GM18526 (cell line): Measurements from ENCODE around the gene VDR.

Experiments
- POLR2A ChIP-seq: IDR thresholded peaks from 3 replicates; pipeline ENCODE4 v1.6.1; 2011; ENCODE audit not compliant: insufficient read length; ENCODE audit errors: extremely low read depth

VDR gene

DNA sequence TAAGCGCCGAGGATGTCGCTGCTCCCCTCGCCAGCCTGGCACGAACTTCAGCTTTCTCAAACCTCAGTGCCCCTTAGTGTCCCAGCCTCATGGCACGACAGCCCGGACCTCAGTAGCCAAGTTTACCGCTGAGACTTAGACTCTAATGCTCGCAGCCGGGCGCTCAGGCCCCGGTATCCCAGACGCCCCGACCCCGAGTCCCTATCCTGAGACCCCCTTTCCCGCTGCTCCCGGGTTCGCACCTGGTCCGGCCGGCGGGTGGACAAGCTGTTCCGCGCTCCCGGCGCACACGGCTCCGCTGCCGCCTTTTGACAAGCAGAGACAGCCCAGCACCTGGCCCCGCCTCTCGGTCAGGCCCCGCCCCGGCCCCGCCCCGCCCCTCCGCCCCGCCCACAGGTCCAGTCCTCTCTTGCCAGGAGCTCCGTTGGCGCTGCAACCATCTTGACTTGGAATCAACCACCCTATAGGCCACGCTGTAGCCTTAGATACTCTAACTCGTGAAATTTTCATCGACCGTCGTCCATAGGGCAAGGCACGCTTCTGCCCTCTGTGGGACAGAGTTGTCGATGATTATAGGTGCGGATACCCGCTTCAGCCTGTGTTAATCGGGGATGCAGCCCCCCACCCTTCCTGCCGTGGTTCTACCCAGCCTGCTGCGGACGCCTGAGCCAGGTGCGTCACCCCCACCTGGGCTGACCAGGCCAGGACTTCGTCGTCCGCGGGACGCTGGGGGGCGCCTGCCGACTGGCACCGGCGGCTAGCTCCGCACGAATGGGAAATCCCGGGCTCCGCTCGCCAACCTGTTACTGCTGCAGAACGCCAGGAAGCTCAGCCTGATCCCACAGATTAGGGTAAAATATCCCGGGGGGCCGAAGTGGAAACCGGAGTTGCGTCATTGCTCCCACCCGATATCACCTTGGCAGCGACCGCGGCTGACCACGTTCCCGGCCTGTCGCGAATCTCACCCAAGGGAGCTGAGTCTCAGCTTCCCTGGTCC is at the start of gene VDR:
VDR (minus strand) TSS at position 282 of the 997 bp plus-strand sequence. CDS start 25,881 bp downstream, outside the sequence.
- TF ChIP-seq POLR2A, result peak; percentile 38

DNA sequence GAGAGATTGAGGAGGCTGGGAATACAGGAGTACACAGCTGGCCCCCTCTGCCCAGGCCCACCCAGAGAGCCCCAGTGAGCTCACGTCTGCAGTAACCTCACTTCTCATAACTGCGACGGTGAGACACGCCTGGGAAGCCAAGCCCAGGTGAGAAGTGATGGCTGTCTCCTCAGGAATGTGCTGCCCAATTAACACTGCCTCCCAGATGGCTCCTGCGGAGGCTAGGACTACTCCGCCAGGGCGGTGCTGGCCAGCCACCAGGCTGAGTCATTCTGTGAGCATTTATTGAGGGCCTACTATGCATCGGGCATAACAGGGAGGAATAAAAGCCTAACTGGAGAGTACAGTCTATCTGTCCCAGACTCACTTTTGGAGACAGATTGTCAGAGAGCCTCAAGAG is 49.3 kb upstream of the VDR start:
- no peak for TF ChIP-seq POLR2A

DNA sequence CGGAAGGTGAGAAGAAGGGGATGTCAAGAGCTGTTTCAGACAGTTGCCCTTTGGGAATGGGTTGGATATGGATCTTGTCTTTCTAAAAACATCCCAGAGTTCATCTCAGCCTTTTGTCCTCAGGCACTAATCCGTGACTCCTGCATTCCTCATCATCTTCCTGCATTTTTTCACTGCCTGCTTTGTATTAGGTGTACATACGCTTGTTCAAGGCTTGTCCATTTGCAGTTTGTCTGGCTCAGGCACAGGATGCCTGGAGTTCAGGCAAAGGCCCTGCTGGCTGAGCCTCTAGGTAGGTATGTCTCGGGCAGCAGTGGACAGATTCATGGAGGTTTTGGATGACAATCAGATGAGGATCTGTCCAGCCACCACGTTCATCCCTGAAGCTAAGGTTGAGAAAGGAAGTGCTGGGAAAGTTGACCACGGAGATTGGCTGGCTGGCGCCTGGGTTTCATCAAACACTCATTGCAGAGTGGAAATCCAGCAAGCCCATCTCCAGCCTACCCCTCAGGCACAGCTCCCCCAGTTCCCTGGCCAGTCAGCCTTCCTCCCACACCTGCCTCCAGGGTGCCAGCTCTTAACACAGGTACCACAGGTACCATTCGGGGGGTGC is 46.2 kb upstream of the VDR start:
- no peak for TF ChIP-seq POLR2A

DNA sequence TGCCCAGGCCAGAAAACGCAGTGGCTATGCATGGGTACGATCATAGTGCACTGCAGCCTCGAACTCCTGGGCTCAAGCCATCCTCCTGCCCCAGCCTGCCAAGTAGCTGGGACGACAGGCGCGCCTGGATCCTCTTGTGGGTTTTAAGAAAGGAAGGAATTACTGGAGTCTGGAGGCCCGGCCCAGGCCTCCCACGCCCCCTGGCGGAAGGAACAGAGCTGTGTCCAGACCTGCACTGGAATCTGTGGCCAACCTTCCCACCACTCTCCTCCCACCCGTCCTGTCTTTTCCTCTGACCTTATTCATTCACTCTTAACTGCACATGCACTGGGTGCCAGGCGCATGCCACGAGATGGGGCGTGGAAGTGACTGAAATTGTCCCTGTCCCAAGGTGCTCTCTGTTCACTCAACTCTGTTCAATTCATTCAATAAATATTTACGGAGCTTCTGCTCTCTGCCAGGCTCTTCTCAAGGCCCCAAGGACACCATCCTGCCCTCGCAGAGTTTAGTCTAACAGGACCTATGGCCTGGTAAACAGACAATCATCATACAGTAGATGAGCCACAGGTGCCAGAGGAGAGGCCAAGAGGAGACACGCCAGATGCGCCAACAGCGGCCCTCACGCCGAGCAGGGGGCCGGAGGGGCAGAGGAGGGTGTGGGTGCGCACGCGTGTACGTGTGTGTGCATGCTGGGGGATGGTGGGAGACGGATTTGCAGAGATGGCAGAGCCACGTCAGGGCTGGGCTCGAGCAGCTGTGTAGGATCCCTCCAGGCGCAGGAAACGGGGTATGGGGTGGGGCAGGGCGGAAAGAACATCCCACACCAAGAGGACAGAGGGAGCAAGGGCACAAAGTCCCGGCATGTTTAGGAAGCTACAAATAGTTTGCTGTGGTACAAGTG is 44.9 kb upstream of the VDR start:
- no peak for TF ChIP-seq POLR2A

DNA sequence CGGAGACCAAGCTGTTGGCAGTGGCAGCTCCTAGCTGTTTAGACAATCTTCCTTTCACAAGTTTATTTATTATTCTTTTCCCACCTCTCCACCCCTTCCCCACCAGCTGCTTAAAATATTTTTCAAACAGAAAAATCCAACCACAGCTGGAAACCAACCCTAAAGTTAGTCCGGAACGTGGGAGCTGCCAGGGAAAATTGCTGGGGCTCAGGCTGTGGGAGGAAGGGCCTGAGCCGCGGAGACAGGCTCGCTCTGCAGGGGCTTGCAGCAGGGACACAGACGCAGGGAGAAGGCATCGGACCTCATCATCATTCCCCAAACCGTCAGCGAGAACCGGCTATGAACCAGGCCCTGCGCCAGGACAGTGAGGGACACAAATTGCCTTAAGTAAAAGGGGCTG is 42.5 kb upstream of the VDR start:
- no peak for TF ChIP-seq POLR2A

DNA sequence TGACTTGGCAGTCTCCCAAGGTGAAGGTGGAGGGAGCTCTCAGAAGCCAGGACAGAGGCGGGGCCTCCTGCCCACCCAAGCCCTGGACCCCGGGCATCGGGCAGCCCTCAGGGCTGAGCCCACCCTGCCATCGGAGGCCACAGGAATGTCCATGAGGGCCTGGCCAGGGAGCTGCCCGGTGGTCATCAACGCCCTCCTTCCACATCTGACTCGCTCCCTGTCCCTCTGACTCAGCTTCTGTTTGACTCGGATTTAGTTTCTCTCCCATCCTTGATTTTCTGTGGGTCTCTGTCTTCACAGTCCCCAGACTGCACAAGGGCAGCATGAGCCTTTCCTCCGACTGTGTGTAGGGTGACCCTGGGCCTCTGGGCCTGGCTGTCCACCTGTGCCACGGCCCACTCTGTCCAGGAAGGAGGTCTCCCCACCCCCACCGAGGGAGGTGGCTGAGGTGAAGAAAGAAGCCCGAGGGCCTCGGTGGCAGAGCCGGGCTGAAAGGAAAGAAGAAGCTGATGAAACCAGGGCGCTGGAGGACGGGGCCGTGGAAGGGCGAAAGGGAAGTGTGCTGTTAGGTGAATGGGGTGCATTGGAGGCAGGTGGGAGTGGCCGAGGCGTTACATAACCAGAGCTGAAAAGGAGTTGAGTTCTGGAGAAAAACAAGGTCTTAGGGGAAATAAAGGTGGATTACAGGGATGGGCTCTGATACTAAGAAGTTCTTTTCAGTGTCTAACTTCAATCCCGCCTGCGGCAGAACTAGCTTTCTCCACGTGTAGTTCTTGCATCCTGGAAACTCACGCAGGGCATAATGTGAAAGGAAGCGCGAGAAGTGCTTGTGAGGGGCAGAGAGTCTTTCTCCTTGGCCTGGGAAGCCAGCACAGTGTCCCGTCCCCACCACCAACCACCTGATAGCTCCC is 41.9 kb upstream of the VDR start:
- TF ChIP-seq POLR2A, result no peak

DNA sequence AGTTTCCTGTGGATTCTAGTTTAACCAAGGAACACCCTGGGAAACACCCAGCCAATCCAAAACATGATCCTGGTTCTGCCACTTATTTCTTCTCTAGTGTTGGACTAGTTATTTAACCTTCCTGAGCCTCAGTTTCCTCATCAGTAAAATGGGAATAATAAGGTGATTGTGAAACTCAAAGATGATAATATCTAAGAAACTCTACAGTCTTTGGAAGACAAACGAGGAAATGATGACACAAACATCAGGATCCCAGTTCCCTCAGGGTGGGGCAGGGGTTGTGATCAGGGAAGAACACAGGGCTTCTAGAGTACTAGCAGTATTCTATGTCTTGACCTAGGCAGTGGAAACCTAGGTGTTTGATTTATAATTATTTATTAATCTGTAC is 40.5 kb upstream of the VDR start:
- TF ChIP-seq POLR2A, result no peak

DNA sequence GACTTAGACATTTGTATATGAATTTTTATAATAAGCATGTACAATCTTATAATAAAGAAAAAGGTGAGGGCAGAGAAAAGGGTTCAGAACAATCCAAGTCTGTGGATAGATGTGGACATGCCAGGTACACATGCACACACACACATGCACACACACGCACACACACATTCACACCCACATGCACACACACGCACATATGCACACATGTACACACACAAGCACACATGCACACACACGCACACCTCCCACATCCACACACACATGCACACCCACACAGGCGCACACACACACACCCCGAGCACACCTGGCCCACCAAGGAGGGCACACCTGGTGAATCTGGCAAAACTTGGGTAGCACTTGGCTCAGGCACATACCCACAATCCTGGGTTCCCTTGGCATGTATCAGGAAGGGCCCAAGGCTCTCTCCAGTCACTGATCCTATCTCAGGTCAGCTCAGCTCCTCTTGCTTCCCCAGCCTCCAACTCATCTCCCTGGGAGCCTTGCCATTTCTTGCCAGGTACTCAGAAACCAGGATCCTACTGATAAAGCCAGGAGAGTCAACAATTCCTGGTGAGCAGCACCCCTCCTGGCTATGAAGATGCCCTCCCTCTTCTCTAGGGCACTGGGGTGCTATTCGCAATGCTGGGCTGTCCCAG is 40.0 kb upstream of the VDR start:
- TF ChIP-seq POLR2A, result no peak

DNA sequence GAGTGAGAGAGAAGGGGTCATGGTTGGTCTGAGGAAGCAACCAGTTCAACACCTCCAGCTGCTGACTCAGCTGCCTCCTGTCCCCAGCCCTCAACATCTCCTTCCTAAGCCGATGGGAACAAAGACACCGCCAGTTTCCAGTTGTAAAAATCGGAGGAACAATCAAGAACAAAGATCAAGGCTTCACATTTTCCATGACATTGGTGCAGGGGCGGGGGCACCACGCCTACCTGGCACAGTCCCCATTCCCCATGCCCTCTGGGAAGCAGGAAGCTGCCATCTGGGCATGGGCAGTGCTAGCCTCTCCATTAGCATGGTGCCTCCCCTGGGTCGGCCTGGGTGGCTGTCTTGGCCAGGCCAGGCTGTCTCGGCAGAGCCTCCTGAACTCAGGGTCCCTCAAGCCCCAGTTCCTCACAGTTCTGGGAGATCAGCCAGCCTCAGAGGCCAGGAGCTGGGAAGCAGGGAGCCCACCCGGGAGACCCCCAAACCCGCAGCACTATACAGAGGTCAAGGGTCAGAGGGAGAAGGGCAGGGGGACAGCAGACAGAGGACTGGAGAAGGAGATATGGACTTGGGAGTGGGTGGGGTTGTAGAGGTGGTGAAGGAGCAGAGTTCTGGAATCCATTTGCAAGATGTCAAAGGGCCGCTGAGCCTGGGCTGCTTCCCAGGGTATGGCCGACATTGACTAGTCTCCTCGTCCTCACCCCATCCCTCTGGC is 39.0 kb upstream of the VDR start:
- no peak for TF ChIP-seq POLR2A

DNA sequence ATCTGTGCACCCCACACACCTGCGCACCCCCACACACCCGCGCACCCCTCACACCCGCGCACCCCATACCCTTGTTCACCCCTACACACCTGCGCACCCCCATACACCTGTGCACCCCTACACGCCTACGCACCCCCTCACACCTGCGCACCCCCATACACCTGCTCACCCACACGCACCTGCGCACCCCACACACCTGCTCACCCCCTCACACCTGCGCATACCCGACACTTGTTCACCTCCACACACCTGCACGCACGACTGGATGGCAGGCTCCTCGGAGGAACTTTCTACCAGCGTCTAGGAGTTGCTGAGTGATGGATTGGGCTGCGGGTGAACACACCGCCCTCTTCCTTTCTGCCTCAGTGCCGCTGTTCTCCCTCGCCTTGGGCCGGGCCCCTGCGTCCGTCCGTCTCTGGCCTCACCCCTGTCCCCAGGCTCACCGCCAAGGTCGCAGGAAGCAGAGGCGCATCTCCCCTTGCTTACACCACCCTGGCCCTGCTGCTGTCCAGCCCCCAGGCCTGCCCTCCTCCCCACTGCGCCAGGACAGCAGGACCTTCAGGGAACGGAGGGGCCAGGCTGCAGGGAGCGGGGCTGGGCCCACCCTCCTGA is 37.9 kb upstream of the VDR start:
- no peak for TF ChIP-seq POLR2A

DNA sequence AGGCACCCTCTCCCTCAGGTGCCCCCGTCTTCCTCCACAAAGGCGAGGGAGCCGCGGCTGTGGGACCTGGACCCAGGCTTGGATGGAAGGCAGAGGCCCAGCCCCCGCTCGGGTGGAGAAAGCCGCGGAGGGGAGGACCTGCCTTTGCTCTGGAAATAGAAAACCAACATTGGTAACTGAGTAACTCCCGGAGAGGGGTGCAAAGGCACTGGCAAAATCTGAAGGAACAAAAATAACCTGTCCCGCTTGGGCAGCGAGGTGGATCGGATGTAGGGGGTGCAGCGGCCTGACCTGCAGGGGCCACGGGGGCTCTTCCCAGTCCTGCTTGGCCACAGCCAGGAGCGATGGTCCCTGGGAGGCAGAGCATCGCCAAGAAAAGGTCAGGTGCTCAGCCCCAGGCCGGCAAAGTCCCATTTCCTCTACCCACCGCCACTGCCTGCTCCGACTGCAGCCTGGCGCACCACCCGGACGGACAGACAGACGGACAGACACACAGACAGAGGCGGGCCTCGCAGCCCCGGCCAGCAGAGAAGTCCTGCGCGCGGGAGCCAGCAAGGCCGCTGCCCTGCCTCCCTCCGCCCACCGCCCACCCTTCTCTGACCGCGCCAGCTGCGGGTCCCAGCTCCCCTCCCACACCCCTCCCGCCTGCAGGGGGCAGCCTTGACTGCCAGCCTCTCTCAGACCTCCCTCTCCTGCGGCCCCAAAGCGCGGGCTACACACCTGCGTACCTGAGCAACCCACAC is 37.2 kb upstream of the VDR start:
- no peak for TF ChIP-seq POLR2A

DNA sequence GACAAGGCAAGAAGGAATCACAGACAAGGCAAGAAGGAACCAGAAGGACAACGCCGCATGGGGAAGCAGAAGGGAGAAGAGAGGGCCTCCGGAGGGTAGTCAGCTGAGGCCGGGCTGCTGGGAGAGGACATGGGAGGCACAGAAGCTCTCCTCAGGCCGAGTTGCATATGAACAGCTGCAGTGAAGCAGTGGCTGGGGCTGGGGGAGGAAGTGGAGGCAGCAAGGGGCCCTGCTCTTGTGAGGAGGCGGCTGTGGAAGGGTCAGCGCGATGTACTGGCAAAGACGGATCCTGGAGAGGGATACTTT is 36.6 kb upstream of the VDR start:
- no peak for TF ChIP-seq POLR2A
